Activated CD4-positive, alpha-beta T cell treated with anti-CD3 and anti-CD28 coated beads, Interleukin-2, amount 10 ng/mL, durations not matched to agents 24 days and 14 days (primary cell): ENCODE data around the gene ABCC5. TPM values are rescaled to one million over a fixed set of nuclear protein-coding genes. Genes with fewer than 3 reads are reported as not detected.

Source experiments
- DNase-seq: peaks from one replicate; pipeline ENCODE4 v3.0.0; 2022
- H3K27ac Mint-ChIP-seq: one replicate; pipeline ENCODE4 v1.8.0; 2022; ENCODE audit warnings: mild to moderate bottlenecking, mixed read lengths
- H3K27me3 Mint-ChIP-seq: one replicate; pipeline ENCODE4 v1.8.0; 2022; ENCODE audit warnings: mixed read lengths
- H3K36me3 Mint-ChIP-seq: one replicate; pipeline ENCODE4 v1.8.0; 2022; ENCODE audit warnings: low read depth, mild to moderate bottlenecking, mixed read lengths
- H3K4me1 Mint-ChIP-seq: one replicate; pipeline ENCODE4 v1.8.0; 2021; ENCODE audit warnings: mixed read lengths
- H3K4me3 Mint-ChIP-seq: one replicate; pipeline ENCODE4 v1.8.0; 2022; ENCODE audit warnings: mild to moderate bottlenecking, moderate library complexity, mixed read lengths
- H3K9me3 Mint-ChIP-seq: one replicate; pipeline ENCODE4 v1.8.0; 2021; ENCODE audit warnings: mixed read lengths
- intact Hi-C: fragments of 100-400 bp; cut with micrococcal nuclease; formaldehyde crosslinking; loops from one replicate; pipeline ENCODE4 v1.15.1; 2023
- total RNA-seq: library from RNA; stranded (reverse); gene quantifications from 2 replicates; pipeline ENCODE4 v1.2.3, GENCODE V29; 2022

Gene ABCC5
- total RNA-seq, 1 donor from 2014 or later: 19.7 TPM

GRCh38 chr3:183980403-183980802 lies 37.3 kb downstream of the ABCC5 start:
- Mint-ChIP-seq H3K9me3 (no peaks in the 10 kb centered on the region), H3K4me1 (peaks cover 4% of the 10 kb centered on the region), H3K4me3 (no peak overlapping the region), H3K27ac (no peak overlapping the region), H3K36me3 (peaks cover 6% of the 10 kb centered on the region), H3K27me3 (no peaks in the 10 kb centered on the region)
- DNase-seq: no peak
- intact Hi-C loops: no loop called here

- no peak overlapping the region for H3K4me3 Mint-ChIP-seq
- no peak for DNase-seq
- H3K27ac Mint-ChIP-seq: no peak overlapping the region
- no peaks in the 10 kb centered on the region for H3K9me3 Mint-ChIP-seq
- no peaks in the 10 kb centered on the region for H3K27me3 Mint-ChIP-seq
- intact Hi-C loops: no loop called here
- H3K4me1 Mint-ChIP-seq: peaks cover 4% of the 10 kb centered on the region
- H3K36me3 Mint-ChIP-seq: peaks cover 6% of the 10 kb centered on the region
Observed at GRCh38 chr3:183975981-183976662, 41.6 kb downstream of the ABCC5 start.

- intact Hi-C loops: no loop called here
- DNase-seq: no peak
- Mint-ChIP-seq H3K27me3 (no peaks in the 10 kb centered on the region), H3K4me3 (no peak overlapping the region), H3K4me1 (no peaks in the 10 kb centered on the region), H3K9me3 (no peaks in the 10 kb centered on the region), H3K36me3 (peaks cover 9% of the 10 kb centered on the region), H3K27ac (no peak overlapping the region)
Observed at GRCh38 chr3:183968666-183969245, 48.9 kb downstream of the ABCC5 start.

- no peak overlapping the region for H3K27ac Mint-ChIP-seq
- DNase-seq: no peak
- H3K27me3 Mint-ChIP-seq: no peaks in the 10 kb centered on the region
- no peaks in the 10 kb centered on the region for H3K9me3 Mint-ChIP-seq
- no peaks in the 10 kb centered on the region for H3K4me1 Mint-ChIP-seq
- H3K36me3 Mint-ChIP-seq: peaks cover 10% of the 10 kb centered on the region
- intact Hi-C loops: no loop called here
- no peak overlapping the region for H3K4me3 Mint-ChIP-seq
Observed at GRCh38 chr3:183967693-183968092, 50.0 kb downstream of the ABCC5 start.

- DNase-seq: no peak
- no peak overlapping the region for H3K27ac Mint-ChIP-seq
- H3K9me3 Mint-ChIP-seq: no peaks in the 10 kb centered on the region
- H3K27me3 Mint-ChIP-seq: no peaks in the 10 kb centered on the region
- intact Hi-C loops: no loop called here
- no peaks in the 10 kb centered on the region for H3K4me1 Mint-ChIP-seq
- no peak overlapping the region for H3K4me3 Mint-ChIP-seq
- peaks cover 10% of the 10 kb centered on the region for H3K36me3 Mint-ChIP-seq
Observed at GRCh38 chr3:183966361-183966791, 51.3 kb downstream of the ABCC5 start.

- no peak overlapping the region for H3K27ac Mint-ChIP-seq
- H3K4me1 Mint-ChIP-seq: no peaks in the 10 kb centered on the region
- H3K4me3 Mint-ChIP-seq: no peak overlapping the region
Observed at GRCh38 chr3:183962807-183963206, 54.9 kb downstream of the ABCC5 start.

GRCh38 chr3:183959214-183959613 lies 58.5 kb downstream of the ABCC5 start:
- peaks cover 21% of the 10 kb centered on the region for H3K36me3 Mint-ChIP-seq
- H3K27ac Mint-ChIP-seq: no peak overlapping the region
- H3K27me3 Mint-ChIP-seq: no peaks in the 10 kb centered on the region
- no peaks in the 10 kb centered on the region for H3K9me3 Mint-ChIP-seq
- no peak for DNase-seq
- H3K4me1 Mint-ChIP-seq: no peaks in the 10 kb centered on the region
- intact Hi-C loops: no loop called here
- no peak overlapping the region for H3K4me3 Mint-ChIP-seq

More at GRCh38 chr3:183962807-183963206, 54.9 kb downstream of the ABCC5 start:
- Mint-ChIP-seq H3K9me3 (no peaks in the 10 kb centered on the region), H3K27me3 (no peaks in the 10 kb centered on the region), H3K36me3 (peaks cover 17% of the 10 kb centered on the region)
- intact Hi-C loops: no loop called here
- DNase-seq: no peak

GRCh38 chr3:183958775-183959174 lies 58.9 kb downstream of the ABCC5 start:
- no peaks in the 10 kb centered on the region for H3K9me3 Mint-ChIP-seq
- intact Hi-C loops: no loop called here
- no peak overlapping the region for H3K4me3 Mint-ChIP-seq
- H3K27ac Mint-ChIP-seq: no peak overlapping the region
- no peaks in the 10 kb centered on the region for H3K27me3 Mint-ChIP-seq
- H3K4me1 Mint-ChIP-seq: no peaks in the 10 kb centered on the region
- H3K36me3 Mint-ChIP-seq: peaks cover 18% of the 10 kb centered on the region
- DNase-seq: no peak

- H3K27ac Mint-ChIP-seq: no peak overlapping the region
- no peaks in the 10 kb centered on the region for H3K27me3 Mint-ChIP-seq
- intact Hi-C loops: no loop called here
- H3K4me1 Mint-ChIP-seq: no peaks in the 10 kb centered on the region
- H3K4me3 Mint-ChIP-seq: no peak overlapping the region
- no peak for DNase-seq
- no peaks in the 10 kb centered on the region for H3K9me3 Mint-ChIP-seq
- H3K36me3 Mint-ChIP-seq: peaks cover 16% of the 10 kb centered on the region
Observed at GRCh38 chr3:183958226-183958625, 59.5 kb downstream of the ABCC5 start.

- Mint-ChIP-seq H3K27ac (no peak overlapping the region), H3K9me3 (no peaks in the 10 kb centered on the region), H3K4me1 (no peaks in the 10 kb centered on the region), H3K27me3 (no peaks in the 10 kb centered on the region), H3K36me3 (peaks cover 16% of the 10 kb centered on the region), H3K4me3 (no peak overlapping the region)
- no peak for DNase-seq
- intact Hi-C loops: no loop called here
Observed at GRCh38 chr3:183954875-183955274, 62.8 kb downstream of the ABCC5 start.

GRCh38 chr3:183953471-183954070 lies 64.1 kb downstream of the ABCC5 start:
- H3K27ac Mint-ChIP-seq: peak overlapping the region; percentile 7
- H3K27me3 Mint-ChIP-seq: no peaks in the 10 kb centered on the region
- intact Hi-C loops: no loop called here
- peaks cover 15% of the 10 kb centered on the region for H3K36me3 Mint-ChIP-seq
- no peak for DNase-seq
- H3K4me1 Mint-ChIP-seq: no peaks in the 10 kb centered on the region
- no peaks in the 10 kb centered on the region for H3K9me3 Mint-ChIP-seq
- H3K4me3 Mint-ChIP-seq: no peak overlapping the region

- no peaks in the 10 kb centered on the region for H3K4me1 Mint-ChIP-seq
- H3K4me3 Mint-ChIP-seq: no peak overlapping the region
- H3K36me3 Mint-ChIP-seq: peaks cover 12% of the 10 kb centered on the region
Observed at GRCh38 chr3:183951459-183951858, 66.2 kb downstream of the ABCC5 start.

GRCh38 chr3:183949690-183950089 lies 68.0 kb downstream of the ABCC5 start:
- Mint-ChIP-seq H3K4me1 (no peaks in the 10 kb centered on the region), H3K9me3 (no peaks in the 10 kb centered on the region), H3K27ac (no peak overlapping the region), H3K27me3 (no peaks in the 10 kb centered on the region), H3K36me3 (peaks cover 11% of the 10 kb centered on the region), H3K4me3 (no peak overlapping the region)
- intact Hi-C loops: no loop called here
- no peak for DNase-seq

More at GRCh38 chr3:183951459-183951858, 66.2 kb downstream of the ABCC5 start:
- no peaks in the 10 kb centered on the region for H3K27me3 Mint-ChIP-seq
- intact Hi-C loops: no loop called here
- DNase-seq: no peak
- H3K9me3 Mint-ChIP-seq: no peaks in the 10 kb centered on the region
- no peak overlapping the region for H3K27ac Mint-ChIP-seq

- no peak for DNase-seq
- H3K27me3 Mint-ChIP-seq: no peaks in the 10 kb centered on the region
- no peaks in the 10 kb centered on the region for H3K9me3 Mint-ChIP-seq
- H3K27ac Mint-ChIP-seq: no peak overlapping the region
- no peak overlapping the region for H3K4me3 Mint-ChIP-seq
- H3K4me1 Mint-ChIP-seq: no peaks in the 10 kb centered on the region
- H3K36me3 Mint-ChIP-seq: peaks cover 6% of the 10 kb centered on the region
- intact Hi-C loops: no loop called here
Observed at GRCh38 chr3:183946037-183946436, 71.6 kb downstream of the ABCC5 start.
